HK-2 (cell line): ENCODE measurements around the gene SH3PXD2A.
A peak's percentile ranks its signal among the peaks of the same experiment; 100 is the strongest.
"Not testable (repeated sequence)": the region's sequence is repeated elsewhere in the genome, so short reads cannot be mapped to it uniquely, and the experiment has no call there.

ENCODE experiments used
- DNase-seq: peaks from one replicate; pipeline ENCODE4 v3.0.0-alpha.2; 2018; ENCODE audit not compliant: unreplicated experiment

The SH3PXD2A gene

GRCh38 chr10:103745341-103746247 is 109.8 kb downstream of the SH3PXD2A start:
- DNase-seq, result no peak

- no peak for DNase-seq
These were observed 112.6 kb downstream of the SH3PXD2A start for GRCh38 chr10:103742824-103743223.

- no peak for DNase-seq
These were observed 114.8 kb downstream of the SH3PXD2A start for GRCh38 chr10:103740611-103741010.

DNA sequence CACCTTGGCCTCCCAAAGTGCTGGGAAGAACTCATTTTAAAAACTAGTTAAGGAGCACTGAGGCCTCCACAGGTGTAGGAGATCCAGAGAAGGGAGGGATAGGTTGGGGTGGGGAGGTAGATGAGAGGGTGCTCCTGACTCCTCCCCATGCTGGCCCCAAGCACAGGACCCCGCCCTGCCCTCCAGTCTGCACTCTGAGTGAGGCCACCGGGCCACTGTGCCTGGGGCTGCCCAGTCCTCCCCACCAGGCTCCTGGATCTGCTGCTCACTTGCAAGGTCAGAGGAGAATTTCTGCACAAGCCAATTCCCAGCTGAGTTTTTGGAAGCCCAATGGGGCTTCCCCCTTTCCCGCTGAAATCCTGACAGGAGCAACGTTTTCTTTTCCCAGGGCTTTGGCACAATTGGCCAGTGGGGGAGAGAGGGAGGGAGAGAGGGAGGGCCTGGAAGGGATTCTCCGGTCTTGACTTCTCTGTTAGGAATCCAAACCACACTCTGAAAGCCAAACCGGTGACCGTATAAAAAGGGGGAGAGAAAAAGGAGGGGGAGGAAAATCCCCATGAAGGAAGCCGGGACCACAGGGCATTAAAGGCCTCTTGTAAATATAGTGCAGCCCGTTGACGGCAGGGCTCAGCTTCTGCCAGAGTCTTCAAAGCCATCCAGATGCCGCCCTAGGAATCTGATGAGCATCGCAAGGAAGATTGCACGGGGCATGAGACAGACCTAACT is 116.2 kb downstream of the SH3PXD2A start:
- peak; percentile 76 for DNase-seq

- DNase-seq, result no peak
These were observed 117.5 kb downstream of the SH3PXD2A start for GRCh38 chr10:103737735-103738367.

- DNase-seq, result no peak
These were observed 118.6 kb downstream of the SH3PXD2A start for GRCh38 chr10:103736763-103737162.

DNA sequence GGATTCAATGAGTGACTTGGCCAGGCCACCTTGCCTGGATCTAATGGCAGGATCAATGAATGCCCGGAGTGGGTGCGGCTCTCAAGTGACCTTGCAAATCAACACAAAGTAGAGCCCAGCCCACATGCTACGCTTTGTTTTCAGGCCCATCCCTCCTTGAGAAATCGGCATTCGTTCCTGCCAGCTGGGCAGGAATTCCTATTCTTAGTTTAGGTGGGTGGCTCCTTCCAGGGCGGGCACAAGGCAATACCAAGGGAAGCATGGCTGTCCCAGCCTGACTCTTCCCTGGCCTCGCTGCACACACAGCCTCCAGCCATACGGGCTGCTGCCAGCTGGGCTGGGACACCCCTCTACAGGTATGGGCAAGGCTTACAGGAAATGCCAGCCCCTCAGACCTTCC is 119.3 kb downstream of the SH3PXD2A start:
- DNase-seq, result no peak

- DNase-seq, result no peak
These were observed 120.6 kb downstream of the SH3PXD2A start for GRCh38 chr10:103734731-103735130.

DNA sequence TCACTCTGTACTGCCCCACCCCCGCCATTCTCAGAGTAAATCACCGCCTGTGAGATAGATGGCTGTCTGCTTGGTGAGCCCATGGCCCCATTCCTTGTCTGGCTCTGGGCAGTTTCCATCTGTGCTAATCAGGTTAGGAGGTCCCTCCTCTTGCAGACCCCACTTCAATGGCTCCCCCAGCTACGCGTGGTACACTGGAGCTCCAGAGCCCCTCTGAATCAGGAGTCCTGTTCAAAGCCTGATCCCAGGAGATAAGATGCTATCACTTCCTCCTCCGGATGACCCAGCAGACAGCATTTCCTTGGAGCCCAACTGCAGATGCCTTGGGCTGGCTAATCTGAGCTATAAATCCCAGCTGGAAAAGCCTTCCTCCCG is 122.3 kb downstream of the SH3PXD2A start:
- no peak for DNase-seq

GRCh38 chr10:103732339-103733044 is 122.9 kb downstream of the SH3PXD2A start:
- peak; percentile 70 for DNase-seq

GRCh38 chr10:103731609-103732270 is 123.6 kb downstream of the SH3PXD2A start:
- no peak for DNase-seq

DNA sequence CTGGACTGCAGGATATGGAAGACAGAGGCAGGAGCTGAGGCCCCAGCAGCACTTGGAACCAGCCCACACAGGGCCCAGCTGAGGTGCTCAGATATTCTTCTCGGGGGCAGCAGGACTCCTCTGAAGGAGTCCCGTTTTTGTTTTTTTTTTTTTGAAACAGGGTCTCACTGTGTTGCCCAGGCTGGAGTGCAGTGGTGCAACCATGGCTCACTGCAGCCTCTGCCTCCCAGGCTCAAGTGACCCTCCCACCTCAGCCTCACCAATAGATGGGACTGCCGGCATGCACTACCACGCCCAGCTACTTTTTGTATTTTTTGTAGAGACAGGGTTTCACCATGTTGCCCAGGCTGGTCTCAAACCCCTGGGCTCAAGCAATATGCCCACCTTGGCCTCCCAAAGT is 124.3 kb downstream of the SH3PXD2A start:
- not testable (repeated sequence) for DNase-seq

DNA sequence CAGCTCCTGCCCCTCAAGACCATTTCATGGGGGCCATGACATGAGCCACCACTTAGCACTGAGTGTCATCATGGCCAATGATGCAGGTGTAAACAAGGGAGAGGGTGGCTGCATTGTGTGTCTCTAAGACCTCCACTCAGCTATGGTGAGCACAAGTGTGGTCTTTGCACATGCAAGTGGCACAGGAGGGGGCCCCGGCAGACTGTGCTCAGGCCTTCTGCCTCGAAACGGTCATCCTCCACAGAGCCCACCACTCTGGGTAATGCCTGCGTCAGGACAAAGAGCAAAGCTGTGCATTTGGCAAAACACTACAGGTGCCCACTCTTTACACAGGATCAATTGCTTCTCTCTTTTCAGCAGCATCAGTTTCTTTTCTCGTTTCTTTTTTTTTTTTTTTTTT is 125.5 kb downstream of the SH3PXD2A start:
- DNase-seq, result no peak

DNA sequence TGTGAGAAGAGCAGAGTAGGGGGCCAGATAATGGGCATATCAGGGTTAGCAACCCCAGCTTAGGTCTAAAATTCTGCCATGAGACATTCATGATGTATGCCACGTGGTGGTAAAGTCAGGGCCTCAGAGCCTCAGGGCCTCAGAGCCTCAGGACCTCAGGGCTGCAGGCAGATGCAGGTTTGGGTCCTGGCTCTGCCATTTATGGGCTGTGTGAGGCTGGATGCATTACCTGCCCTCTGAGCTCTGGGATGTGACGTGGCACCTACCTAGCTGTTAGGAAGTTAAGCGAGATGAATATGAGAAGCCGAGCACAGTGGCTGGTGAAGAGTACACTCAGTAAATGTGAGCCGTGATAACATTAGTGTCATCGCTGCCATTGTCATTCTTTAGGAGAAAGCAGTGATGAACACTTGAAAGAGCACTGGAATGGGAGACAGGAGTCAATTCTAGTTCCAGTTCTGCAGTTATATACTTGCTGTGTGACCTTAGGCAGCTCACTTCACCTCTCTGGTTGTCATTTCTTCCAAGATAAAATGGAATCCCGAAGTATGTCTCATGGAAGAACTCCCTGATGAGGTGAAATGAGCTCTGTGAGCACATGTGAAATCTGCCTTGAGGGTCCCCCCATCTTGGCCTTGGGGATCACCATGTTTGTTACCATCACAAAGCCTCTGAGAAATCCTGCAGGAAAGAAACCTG is 127.2 kb downstream of the SH3PXD2A start:
- DNase-seq, result no peak

- DNase-seq, result no peak
These were observed 127.8 kb downstream of the SH3PXD2A start for GRCh38 chr10:103727546-103727963.

- DNase-seq, result no peak
These were observed 128.7 kb downstream of the SH3PXD2A start for GRCh38 chr10:103726637-103727036.

- DNase-seq, result no peak
These were observed 130.1 kb downstream of the SH3PXD2A start for GRCh38 chr10:103725242-103725641.

DNA sequence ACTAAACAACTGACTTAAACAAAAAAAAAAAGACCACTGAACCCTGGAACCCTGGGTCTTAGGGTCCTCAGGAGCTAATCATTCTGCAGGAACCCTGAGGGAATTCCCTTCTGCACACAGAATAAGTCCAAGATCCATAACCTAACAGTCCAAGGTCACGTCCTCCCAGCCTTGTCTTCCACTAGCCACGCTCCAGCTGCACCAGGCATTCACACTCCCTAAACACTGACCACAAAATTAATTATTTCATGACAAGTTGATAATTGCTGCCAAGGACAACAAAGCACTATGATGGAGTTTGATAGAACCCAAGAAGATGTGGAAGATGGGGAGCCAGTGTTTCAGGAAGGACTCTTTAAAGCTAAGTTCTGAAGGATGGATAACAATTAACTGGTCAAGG is 130.6 kb downstream of the SH3PXD2A start:
- no peak for DNase-seq

GRCh38 chr10:103724074-103724473 is 131.3 kb downstream of the SH3PXD2A start:
- DNase-seq, result no peak

GRCh38 chr10:103723557-103723956 is 131.8 kb downstream of the SH3PXD2A start:
- no peak for DNase-seq

- no peak for DNase-seq
These were observed 132.7 kb downstream of the SH3PXD2A start for GRCh38 chr10:103722632-103723031.
